ENCODE data around the gene SPATS2L.

The SPATS2L gene

GRCh38 chr2:200379481-200380090, 73.1 kb downstream of the SPATS2L start:
- peak; percentile 32 for DNase-seq

GRCh38 chr2:200380091-200380561, 73.6 kb downstream of the SPATS2L start:
- no peak for DNase-seq

DNA sequence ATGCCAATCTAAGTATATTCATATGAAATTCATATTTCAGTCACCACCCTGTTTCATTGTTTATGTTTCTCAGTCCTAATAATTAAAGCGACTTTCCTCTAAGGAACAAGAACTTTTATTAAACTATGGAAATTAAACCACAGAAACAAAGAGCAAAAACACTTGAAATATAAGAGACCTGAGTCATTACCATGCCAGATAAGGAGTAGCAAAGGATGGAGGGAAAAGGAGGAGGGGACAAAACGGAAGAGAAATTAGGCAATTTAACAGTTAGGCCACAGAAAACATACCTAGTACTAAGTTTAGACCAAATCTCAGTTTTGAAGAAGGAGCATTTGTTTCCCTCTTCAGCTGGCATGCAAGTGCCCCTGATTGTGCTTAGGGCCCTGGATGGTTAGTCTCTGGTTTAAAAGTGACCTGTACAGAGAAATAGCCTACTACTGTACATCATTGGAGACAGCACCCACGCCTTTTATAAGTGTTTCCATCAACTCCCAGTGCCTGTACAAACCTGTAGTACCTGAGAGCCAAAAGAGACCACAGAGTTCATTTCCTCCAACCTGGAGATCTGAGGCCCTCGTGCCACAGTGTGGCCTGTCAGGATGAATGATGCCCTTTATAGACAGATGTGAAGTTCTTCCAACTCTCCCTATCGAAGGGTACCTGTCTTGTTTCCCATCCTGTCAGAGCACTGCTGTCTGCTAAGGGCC, 74.5 kb downstream of the SPATS2L start:
- DNase-seq = no peak

DNA sequence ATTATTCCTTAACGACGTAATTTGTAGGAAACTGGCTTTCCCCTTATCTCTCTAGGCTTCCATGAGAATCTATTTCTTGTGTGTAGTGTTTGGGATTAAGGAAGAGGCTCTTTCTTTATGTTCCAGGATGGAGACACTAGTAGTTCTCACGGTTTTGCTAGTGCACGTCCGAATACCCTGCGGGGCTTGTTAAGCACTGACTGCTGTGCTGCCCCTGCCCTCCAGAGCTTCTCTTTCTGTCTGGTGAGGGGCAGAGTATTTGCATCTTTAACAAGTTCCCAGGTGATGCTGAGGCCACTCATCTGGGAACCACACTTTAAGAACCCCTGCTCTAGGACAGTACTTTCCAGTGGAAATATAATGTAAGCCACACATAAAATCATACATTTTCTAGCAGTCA, 76.4 kb downstream of the SPATS2L start:
- DNase-seq = no peak

DNA sequence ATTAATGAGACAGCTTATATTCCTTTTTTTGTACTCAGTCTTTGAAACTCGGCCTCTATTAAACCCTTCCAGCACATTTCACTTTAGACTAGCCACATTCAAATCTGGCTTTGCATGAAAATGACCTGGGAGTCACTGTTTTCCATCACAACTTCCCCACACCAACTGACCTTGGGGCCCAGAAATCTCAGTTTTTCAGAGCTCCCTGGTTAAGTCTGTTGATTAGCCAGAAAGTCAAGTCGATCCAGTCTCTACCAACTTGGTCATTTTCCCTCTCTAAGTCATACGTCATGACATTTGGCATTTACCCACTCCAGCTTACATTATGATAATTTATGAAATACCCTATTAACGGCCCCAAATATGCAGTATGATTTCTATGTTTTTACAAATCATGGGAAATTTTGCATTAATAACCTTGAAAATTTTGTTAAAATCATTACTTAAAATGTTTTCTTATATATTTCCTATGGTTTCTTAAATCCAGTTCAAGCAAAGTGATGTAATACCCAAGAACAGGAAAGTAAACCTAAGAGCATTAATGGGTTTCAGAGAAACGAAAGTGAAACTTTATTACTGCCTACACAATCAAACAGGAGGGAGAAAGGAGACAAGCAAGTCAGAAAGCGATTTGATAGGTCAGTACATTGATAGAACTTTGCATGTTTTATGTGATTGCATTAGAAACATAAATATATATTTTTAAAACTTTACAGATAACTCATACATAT, 77.1 kb downstream of the SPATS2L start:
- no peak for DNase-seq

- no peak for DNase-seq
Observed at GRCh38 chr2:200385063-200385635, 78.7 kb downstream of the SPATS2L start.

DNA sequence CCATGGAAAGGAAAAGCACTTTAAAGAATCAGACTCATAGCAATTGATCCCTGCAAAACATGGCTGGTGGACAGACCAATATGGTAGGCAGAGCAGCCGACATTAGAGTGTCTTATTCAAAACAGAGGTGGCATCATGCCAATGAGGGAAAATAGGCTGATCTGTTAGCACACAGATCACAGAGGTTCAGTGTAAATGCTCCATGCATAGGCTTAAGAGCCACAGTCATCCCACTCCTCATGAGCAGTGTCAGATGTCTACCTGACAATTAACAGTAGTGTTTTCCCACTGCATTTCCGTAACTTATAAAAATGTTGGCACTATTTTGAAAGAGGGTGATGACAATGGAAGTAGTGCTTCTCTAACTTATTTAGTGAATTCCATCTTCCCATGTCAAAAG, 86.7 kb downstream of the SPATS2L start:
- DNase-seq = no peak

- DNase-seq = no peak
Observed at GRCh38 chr2:200394045-200394444, 87.6 kb downstream of the SPATS2L start.

DNA sequence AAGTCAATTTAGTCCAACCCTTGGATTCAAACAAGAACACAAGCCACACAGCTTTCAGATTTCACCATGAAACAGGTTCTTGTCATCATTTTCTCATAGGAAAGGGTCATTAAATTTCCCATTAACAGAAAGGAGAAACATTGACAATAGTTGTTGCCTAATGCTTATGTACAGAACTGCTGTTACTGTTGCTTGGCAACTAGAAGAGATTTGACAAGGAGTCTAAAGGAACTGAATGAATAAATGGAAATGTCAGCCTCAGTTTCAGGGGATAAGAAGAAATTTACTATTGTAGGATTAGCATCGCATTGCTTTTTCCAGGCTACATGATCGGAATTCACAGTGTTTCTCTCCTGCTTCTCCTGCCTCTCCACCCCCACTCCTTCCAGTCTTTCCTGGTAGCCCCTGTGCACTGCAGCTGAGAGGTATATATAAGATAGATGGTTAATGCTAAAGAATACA, 90.3 kb downstream of the SPATS2L start:
- DNase-seq = no peak

GRCh38 chr2:200397785-200398184, 91.3 kb downstream of the SPATS2L start:
- DNase-seq = peak; percentile 55

- DNase-seq = no peak
Observed at GRCh38 chr2:200399046-200399445, 92.6 kb downstream of the SPATS2L start.

DNA sequence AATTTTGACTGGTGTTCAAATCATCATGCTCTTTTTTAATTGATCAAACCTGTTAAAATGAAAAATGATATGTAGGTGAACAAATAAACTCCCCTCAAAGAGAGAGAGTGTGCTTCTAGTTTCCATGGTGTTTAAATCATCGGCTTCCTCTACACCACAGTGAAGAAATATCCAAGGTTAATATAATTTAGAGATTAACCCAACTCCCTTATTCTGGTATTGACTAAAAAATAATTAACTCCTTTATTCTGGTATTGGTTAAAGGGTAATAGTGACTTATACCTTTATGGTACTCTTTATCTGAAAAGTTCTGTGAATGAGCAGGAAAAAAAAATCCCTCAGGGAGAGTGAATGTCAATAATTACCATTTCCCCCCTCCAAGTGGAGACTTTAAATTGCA, 93.1 kb downstream of the SPATS2L start:
- no peak for DNase-seq

DNA sequence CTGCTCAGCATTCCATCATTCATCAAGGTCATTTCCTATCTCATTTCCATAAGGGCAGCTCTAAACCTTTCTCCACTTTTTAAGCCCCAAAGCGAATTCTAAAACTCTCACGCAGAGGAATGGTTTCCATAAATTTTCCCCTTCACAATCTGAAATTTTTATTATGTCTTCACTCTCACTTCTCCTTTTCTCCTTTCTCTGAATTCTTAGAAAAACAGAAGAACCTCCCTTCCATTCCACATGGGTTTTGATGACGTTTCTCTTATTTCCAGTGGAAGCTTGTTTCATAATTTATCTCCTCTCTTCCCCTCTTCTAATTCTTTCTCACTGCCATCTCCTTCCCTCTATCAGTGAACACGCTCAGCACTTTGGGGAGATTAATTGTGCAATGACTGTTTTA, 97.3 kb downstream of the SPATS2L start:
- DNase-seq = no peak

- DNase-seq = peak; percentile 71
Observed at GRCh38 chr2:200404615-200405014, 98.1 kb downstream of the SPATS2L start.

GRCh38 chr2:200405599-200406298, 99.3 kb downstream of the SPATS2L start:
- DNase-seq = peak; percentile 85

GRCh38 chr2:200406379-200406778, 99.9 kb downstream of the SPATS2L start:
- DNase-seq = no peak

DNA sequence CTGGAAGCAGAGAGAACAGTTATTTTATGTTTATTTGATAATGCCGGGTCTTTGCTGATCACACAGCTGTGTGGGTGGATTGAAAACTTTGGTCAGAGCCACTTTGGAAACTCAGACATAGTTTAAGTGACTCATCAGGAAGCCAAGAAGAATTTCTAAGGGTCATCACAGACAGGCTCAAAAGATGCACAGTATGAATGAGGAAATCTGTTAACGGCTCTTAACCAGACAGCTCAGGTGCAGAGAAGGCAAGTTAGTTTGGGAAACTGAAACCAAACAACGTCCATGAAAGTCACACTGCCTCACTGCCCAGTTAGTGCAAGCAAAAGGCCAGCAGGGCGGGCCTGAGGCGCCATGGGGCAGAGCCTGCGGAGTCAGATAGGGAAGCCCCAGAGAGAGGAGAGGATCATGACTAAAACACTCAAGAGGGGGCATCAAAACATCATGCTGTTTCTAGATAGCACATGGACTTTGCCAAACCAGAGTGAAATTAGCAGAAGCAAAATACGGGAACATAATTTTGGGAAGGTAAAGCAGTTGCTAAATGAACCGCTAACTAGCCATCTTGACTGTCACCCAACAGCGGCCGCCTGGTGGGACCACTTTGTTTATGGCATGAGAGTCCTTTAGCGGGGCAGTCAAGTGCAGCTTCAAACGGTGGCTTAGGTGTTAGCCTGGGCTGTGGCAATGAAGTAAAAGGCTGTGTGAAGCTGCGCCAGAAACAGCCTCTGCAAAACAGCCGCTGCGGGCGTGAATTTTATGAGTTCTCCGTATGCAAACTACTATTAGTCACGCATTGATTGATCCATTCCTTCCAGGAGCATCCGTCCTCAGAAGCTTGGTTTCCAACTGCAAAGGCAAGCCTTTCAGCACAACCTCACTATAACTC, 102.2 kb downstream of the SPATS2L start:
- DNase-seq = no peak

DNA sequence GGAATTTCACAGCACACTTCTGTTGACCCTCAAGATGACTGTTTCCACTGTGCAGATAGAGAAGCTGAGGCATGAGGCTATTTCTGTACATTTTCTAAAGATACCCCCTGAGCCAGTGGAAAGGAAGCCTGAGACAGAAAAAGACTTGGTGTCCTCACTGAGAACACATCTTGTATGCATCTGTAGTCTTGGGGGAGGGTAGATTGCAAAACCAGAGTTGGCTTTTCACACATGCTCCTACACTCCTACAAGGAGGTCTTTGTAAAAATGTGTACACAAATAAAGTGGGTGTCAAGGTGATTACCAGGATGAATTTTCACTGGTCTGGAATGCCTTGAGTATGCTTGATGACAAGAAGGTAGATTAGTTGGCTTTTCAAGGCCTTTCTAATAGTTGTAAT, 105.3 kb downstream of the SPATS2L start:
- DNase-seq = no peak

- no peak for DNase-seq
Observed at GRCh38 chr2:200414367-200414766, 107.9 kb downstream of the SPATS2L start.

GRCh38 chr2:200415455-200415854, 109.0 kb downstream of the SPATS2L start:
- DNase-seq = no peak

GRCh38 chr2:200416878-200417277, 110.4 kb downstream of the SPATS2L start:
- DNase-seq = no peak

DNA sequence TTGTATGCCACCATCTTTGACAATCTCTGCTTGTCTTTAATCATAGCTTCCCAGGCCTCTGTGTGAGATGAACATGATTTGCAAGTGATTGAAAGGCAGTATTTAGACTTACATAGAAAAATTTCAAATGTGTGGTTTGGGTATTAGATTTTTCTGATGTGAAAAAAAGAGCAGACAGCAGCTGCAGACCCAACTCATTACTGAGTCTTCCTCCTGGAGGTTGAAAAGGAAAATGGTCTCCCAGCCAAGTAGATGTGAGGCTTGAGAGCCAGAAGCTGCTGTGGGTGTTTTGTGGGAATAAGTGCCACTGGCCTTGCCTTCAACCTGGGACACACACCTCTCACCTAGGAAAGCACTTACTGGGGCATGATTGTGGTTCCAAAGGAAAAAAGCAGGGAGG, 110.9 kb downstream of the SPATS2L start:
- no peak for DNase-seq
